T-helper 22 cell (primary cell): ENCODE data around the gene C20orf96.
A peak's percentile ranks its signal among the peaks of the same experiment; 100 is the strongest.
"Not testable (repeated sequence)": the region's sequence is repeated elsewhere in the genome, so short reads cannot be mapped to it uniquely, and the experiment has no call there.

Source experiments
- DNase-seq: peaks from one replicate; pipeline ENCODE4 v3.0.0-alpha.2; 2020; ENCODE audit warnings: low read depth

C20orf96 gene

DNA sequence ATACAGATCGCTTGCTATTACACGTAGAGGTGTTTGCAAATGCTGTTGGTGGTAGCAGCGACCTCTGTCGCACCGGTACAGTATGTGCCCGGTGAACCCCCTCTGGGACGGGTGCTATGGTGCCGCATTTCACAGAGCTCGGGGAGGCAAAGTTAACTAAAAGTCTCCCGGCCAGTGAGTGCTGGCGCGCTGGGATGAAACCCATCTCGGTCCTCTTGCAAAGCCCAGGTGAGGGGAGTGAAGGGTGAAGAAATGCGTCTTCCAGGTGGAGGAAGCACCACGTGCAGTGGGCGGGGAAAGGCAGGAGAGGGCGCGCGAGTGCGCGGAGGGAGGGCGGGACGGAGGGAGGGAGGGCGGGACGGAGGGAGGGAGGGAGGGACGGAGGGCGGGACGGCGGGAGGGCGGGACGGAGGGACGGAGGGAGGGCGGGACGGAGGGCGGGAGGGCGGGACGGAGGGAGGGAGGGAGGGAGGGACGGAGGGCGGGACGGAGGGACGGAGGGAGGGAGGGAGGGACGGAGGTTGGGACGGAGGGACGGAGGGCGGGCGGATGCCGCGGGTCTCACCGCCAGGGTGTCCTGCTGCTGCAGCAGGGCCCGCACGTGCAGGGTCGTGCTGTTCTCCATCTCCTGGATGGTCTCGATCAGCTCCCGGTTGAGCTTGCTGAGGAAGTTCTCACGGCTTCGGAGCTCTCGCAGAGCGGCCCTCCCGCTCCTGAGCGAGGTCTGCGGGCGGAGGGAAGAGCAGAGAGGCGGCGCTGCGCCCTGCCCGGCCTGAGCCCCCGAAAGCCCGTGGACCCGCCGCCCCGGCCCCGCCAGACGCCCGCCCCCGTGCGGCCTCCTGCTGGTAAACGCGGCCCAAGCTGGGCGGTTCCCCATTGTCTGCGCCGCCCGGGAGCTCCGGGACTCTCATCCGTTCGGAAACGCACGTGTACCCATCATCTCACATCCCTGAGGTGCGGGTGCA lies 11.7 kb downstream of the C20orf96 start:
- DNase-seq, result no peak

DNA sequence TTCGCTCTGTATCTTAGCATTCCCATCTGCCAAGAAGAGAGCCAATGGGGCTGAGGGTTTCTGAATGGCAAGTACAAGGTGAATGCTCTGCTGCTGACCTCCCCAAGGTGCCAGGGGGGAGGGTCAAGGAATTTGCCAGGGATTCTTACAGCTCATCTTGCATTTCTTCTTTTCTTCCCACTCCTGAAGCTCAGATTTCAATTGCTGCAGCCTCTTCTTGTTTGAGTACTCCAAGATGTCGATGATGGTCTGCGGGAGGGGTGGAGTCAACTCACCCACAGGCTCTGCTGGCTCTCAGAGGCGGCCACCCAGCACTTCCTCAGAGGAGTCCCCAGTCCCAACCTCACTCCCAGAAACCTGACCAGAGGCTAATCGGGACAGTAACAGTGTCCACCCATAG lies 12.4 kb downstream of the C20orf96 start:
- DNase-seq, result no peak

DNA sequence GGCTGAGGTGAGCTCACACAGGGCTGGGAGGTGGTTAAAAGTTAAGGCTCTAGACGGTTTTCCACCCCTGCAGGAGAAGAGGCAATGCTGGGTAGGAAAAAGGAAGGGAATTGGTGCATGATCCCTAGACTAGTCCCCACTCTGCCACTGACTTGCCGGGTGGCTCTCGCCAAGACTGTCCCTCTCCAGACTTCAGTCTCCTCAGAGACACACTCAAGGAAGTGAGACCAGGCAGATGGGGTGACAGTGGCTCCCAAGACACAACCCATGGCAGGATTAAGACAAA lies 13.1 kb downstream of the C20orf96 start:
- no peak for DNase-seq

DNA sequence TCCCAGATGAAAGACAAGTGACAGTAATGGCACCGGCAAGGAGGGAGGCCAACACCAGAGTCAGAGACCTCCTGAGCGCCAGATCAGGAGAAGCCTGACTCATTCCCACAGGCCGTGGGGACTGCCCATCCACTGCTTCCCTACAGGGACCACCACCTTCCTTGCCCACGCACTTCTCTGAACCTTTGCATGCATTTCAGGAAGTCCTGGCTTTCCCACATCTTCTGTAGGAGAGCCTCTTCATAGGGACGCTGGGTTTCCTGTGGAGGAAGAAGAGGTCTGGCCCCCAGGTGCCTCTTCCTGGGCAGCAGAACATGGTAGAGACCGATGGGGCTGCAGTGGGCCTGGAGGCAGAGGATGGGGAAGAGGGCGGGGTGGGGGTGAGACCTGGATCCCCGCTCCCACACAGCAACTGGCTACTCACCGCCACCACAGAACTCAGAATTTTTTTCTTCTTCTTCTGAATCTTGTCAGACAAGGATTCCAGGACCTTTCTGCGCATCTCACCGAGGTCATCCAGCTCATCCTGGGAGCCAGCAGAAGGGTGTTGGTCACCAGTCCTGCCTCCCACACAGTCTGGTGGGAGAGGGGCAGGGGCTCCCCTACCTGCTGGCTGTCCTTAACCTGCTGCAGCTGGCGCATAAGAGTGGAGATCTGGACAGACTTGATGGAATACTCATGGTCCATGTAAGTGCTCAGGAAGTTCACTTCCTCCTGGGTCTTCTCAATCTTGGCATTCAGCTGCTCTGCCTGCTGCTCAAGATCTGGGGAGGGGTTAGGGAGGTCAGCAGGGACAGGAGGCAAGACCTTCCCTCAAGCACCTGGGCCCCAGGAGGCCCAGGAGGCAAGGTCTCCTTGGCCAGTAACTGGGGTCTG lies 13.7 kb downstream of the C20orf96 start:
- DNase-seq, result no peak

DNA sequence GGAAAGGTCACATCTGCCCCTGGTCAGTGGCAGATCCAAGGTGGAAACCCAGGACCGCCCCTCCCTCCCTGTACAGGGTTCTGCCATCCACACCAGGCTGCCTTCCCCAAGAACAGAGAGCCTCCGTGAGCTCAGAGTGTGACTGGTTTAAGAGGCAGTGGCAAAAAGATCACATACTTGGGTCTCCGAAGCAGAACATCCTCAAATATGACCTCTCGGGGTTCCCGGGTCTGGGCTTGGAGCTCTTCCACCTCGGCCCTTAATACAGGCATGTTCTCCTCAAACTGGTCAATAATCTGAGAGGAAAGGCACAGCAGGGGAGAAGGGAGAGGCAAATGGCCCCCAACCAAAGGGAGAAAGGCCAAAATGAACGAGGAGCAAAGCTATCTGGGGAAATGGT lies 14.8 kb downstream of the C20orf96 start:
- DNase-seq, result no peak

DNA sequence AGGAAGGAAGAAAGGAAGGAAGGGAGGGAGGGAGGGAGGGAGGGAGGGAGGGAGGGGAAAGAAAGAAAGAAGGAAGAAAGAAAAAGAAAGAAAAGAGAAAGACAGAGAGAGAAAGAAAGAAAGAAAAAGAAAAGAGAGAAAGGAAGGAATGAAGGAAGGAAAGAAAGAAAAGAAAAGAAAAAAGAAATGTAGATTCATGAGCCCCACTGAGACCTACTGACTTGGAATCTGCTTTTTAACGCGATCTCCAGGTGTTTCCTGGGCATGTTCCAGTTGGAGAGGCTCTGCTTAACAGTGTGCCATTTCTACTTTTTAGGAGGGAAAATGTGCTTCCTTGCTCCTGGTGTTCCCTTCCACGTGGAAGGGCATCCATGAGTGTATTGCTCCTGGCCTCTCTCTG lies 16.7 kb downstream of the C20orf96 start:
- DNase-seq, result no peak

DNA sequence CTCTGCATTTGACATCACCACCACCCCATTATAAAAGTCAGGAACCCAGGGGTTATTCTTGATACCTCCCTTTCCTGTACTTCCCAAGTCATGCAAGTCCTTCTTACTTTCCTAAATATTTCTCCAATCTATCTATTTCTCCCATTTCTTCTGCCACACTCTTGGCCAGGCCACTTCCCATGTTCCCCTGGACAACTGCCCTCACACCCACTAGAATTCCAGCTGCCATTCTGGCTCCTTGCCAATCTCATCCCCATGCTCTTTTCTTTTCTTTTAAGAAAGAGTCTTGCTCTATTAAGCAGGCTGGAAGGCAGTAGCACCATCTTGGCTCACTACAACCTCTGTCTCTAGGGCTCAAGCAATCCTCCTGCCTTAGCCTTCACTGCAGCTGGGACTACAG lies 17.8 kb downstream of the C20orf96 start:
- DNase-seq, result no peak

DNA sequence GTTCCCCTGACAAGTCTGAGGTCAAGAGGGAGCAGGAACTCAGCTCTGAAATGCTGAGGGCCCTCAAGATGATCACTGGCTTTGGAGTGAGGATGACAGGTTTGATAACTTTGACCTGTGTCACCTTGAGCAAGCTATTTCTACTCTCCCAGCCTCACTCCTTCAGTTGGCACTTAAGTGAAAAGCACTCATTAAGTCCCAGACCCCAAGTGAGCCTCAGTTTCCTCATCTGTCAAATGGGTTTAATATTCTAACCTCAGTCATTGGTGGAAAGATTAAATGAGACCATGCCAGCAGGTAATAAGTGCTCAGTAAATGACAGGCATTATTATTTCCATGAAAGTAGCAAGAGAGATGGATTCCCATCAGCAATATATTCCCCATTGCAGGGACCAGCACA lies 19.0 kb downstream of the C20orf96 start:
- no peak for DNase-seq

DNA sequence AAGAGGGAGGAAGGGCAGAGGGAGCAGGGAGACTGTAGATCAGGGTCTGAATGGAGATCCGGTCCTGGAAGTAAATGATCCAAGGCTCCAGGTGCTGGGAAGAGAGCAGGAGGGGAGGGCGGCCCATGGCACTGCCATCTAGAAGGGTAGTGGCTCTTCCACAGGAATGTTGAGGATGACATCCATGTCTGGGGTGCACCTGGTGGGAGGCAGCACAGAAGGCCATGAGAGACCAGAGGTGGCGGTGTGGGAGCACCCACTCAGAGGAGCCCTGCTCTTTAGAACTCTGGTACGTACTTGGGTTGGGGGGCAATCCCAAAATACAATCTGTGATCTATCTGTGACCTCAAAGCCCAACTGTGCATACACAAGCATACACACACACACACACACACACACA lies 19.5 kb downstream of the C20orf96 start:
- no peak for DNase-seq

DNA sequence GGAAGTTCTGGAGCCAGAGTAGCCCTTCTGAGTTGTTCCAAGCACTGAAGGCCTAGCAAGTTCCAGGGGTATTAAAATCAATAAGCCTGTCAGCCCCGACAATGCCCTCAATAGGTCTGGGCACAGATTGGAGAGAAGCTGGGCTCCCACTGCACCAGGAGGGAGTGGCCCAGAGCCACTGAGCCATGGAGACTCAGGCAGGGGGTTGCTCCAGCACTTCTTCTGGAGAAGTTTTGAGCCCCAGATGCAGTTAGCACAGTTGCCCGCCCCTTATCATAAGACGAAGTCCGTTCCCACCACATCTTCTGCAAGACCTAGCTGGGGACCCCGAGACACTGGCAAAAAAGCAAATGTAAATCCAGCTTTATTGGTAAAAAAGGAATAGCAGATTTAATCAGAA lies 20.0 kb downstream of the C20orf96 start:
- no peak for DNase-seq

DNA sequence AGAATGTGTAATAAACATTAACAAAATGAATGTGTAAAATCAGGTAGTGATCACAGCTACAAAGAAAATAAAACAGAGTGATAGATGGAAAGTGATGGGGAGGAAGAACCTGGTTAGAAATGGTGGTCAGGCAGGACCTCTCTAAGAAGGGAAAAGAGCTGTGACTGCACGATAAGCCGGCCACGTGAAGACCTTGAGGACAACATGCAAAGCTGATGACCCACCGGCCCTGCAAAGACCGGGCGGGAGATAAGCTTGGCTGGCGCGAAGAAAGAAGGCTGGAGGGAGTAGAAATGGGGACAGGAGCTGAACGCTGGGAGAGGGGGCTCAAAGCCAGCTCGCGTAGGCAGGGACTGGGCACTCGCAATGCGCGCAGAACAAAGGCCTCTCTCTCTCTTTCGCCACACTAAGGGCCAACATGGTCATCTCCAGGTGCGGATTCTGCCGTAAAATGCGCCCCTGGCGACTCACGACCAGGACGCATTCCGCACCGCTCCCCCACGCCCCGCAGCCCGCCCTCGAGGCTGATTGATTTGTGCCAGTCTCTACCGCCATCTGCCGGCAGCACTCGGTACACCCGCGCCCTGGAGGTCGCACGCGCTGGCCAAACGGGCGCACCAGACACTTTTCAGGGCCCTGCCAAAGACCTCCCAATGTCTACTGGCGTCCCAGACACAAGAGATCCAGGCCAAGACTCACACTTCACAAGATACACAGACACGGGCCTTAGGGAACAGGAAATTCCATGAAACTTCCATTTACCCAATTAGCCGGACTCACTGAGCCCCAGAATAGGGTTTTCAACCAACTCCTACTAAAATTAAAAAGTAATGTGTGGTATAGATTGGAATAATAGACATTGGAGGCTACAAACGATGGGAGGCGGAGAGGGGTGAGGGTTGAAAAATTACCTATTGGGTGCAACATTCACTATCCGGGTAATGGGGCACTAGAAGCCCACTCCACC lies 23.7 kb downstream of the C20orf96 start:
- peak; percentile 64 for DNase-seq

DNA sequence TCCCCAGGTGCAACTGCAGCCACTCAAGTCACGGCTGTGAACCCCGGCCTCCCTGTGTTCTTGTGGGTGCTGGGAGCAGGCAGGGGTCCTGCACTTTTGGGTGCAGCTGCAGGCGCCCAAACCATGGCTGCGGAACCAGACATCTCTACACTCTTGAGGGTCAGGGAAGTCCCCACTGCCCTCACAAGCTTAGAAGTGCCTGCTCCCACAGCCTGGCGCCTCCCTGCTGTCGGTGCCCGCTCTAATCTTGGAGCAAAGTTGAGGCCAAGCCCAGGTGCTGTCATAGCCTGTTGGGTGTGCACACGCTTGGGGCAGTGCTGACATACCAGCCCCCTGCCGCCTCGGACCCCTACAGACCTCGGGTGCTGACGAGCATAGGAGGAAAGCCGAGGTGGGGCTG lies 26.8 kb downstream of the C20orf96 start:
- DNase-seq, result no peak

DNA sequence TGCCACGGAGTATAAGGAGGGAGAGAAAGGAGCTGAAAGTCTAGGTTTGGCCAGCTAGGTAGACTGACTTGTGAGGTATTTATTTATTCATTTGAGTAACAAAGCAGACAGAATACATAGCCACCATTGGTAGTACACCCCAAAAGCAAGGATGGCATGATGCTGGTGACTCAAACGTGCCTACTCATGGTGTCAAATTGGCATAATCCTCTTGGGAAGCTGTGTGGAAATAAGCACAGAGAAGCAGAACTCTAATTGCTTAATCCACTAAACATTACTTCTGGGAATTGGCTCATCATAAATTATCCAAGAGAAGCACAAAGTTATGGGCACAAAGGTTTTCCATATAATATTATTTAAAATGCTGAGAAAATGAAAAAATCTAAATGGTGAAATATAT lies 30.6 kb downstream of the C20orf96 start:
- DNase-seq, result no peak

DNA sequence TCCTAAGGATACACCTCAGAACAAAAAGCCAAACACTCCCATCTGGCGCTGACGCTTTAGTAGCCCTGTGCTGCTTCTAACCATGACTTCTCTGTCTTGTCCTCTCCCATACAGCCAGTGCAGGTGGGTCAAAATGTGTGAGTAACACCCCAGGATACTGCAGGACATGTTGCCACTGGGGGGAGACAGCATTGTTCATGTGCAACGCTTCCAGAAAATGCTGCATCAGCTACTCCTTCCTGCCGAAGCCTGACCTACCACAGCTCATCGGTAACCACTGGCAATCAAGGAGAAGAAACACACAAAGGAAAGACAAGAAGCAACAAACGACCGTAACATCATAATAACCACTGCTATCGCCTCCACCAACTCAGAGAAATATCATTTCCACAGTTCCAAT lies 31.6 kb downstream of the C20orf96 start:
- no peak for DNase-seq

DNA sequence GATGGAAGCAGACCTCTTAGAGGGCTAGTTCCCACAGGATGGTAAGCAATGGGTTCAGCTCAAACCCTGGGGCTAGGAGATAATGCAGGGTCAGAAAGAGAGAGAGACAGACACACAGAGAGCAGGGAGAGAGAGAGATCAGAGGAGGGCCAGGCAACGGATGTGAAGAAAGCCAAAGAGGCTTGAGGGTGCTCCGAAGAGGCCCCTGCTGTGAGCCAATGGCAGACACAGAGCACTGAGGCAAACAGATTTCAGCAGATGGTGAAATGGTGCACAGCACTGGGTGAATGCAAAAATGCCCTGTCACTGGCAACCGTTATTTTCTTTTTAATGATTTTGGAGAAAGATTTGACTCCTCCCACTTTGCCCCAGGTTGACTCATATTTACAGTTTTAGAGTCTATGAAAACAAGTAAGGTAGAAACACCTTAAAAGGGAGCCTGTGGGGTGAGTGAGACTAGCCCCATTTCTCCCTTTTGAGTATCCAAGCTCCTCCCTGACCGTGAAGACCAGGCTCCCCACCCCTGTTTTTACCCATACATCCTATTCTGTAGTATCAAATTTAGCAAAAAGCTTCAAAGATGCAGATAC lies 32.2 kb downstream of the C20orf96 start:
- no peak for DNase-seq

DNA sequence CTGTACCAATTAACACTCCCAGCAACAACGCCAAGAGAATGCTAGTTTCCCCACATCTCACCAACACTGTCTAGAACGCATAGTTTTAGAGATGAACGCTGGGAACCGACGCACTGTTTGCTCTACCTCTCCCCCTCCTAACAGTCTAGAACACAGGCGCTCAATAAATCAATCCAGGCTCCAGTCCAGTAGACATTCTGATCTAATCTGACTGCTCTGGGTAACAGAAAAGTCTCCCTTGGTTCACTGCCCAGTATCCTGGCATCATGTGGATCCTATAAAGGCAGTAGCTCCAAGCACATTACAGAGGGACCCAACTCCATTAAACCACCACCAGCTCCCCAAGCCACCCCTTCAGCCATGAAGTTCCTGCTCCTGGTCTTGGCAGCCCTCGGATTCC lies 33.1 kb downstream of the C20orf96 start, which contains the start of gene DEFB132:
Gene DEFB132, plus strand, starts transcription at position 306 of the 400 bp plus-strand sequence. Its CDS starts 55 bp downstream, at position 361.
- DNase-seq, result no peak

DNA sequence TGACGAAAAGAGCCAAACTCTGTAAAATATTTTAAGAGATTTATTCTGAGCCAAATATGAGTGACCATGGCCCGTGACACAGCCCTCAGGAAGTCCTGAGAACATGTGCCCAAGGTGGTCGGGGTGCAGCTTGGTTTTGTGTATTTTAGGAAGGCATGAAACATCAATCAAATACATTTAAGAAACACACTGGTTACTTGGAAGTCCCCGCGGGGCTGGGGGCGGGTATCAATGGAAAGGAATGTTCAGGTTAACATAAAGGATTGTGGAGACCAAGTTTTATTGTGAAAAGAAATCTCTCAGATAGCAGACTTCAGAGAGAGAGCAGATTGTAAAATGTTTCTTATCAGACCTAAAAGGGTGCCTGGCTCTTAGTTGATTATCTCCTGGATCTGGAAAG lies 37.1 kb downstream of the C20orf96 start:
- not testable (repeated sequence) for DNase-seq

DNA sequence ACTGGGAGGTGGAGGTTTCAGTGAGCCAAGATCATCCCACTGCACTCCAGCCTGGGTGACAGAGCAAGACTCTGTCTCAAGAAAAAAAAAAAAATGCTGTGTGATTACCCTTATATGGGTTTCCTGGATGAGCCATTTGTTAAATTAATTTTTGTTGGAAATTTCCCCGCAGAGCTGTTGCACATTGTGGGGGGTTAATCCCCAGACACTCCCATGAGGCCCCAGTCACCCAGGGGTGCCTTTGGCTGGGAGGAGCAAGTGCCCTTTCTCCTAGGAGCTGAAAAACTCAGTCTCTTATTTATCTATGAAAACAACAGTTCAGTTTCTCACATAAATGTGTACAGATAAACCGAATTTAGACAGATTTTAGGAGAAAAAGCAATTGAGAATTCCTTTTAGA lies 37.7 kb downstream of the C20orf96 start:
- DNase-seq, result no peak

DNA sequence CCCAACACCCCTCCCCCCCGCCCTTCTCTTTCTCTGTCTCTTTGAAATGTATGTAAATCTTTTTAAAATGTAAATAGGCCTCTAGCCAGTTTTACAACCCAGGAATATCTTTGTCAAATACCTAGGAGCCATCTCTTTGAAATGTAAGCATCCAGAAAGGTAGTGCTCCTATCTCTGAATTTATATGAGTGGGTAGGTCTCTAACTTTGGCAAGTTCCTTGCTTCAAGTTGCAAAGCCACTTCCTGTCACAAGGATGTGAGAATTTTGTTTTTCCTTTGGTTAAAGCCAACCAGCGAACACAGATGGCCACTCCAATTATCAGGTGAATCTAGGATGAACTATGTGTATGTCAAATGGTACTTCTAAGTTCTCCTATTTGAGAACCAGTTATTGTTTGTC lies 39.2 kb downstream of the C20orf96 start:
- no peak for DNase-seq

DNA sequence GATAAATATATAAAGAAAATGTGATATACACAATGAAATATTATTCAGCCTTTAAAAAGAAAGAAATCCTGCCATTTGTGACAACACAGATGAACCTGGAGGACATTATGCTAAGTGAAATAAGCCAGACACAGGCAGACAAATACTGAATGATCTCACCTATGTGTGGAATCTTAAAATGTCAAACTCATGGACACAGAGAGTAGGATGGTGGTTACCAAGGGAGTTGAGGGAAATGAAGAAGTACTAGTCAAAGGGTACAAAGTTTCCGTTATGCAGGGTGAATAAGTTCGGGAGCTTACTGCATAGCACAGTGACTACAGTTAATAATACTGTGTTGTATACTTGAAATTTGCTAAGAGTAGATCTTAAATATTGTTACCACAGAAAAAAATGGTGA lies 47.6 kb downstream of the C20orf96 start:
- no peak for DNase-seq

DNA sequence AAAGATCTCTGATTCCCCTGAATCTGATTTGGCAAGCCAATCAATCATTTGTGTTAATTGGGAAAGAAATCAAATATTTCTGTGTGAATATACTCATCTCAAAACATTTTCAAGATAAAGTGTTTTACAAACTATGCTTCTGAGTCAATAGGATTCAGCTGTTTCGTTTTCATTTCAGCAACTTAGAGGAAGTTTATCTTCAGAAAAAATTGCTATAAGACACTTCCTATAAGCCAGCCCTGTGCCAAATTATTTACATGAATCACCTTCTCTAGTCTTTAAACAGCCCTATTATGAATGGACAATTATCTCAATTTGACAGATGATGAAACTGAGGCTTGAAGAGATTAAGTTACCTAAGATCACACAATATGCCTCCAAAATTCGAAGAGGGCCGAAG lies 52.6 kb downstream of the C20orf96 start:
- no peak for DNase-seq

DNA sequence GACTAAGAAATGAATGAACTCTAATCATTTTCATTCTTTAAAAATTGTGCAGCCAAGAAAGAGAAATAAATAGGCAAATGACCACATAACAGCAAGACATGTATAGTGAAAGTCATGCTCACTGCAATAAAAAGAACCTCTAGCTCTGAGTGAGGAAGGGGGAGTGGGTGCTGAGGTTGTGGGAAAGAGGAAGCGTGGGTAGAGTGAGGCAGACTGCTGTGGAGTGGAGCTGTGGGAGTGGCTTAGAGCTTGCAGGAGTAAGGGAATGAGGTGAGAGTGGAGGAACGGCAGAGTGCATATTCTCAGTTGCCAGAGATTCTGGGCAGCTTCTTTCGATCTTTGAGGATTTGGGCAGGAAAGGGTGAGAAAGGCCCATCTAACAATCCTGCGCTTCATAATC lies 53.1 kb downstream of the C20orf96 start:
- DNase-seq, result no peak
